OCI-LY3 (cell line): ENCODE data around the gene BCL11B.

Source experiments
- CTCF ChIP-seq: fragments of 200-600, 300-600 bp; sonication (generic); IDR thresholded peaks from 2 replicates; pipeline ENCODE4 v1.5.1; 2014; ENCODE audit warnings: antibody characterized with exemption, low read length, low read depth
- EZH2phosphoT487 ChIP-seq: fragments of 200-600 bp; shearing (Covaris generic); IDR thresholded peaks from 2 replicates; pipeline ENCODE4 v1.6.1; 2018; ENCODE audit warnings: antibody characterized with exemption, mixed run types, low read depth

- TF ChIP-seq CTCF (no peak), EZH2phosphoT487 (no peak)
These were observed 115.2 kb downstream of the BCL11B start for GRCh38 chr14:99156814-99157213.
